ENCODE results near the gene METTL25B.

The METTL25B gene

GRCh38 chr1:156746728-156747631 lies 18.7 kb downstream of the METTL25B start:
- no peak for TF ChIP-seq CTCF (IDR thresholded peaks at IDR 0.05)
- no peak for TF ChIP-seq ZFX (IDR thresholded peaks at IDR 0.05; ENCODE audit: borderline replicate concordance)
- peak overlapping the region; percentile 97 for H3K27ac ChIP-seq

- no peak for TF ChIP-seq CTCF (IDR thresholded peaks at IDR 0.05)
- H3K27ac ChIP-seq = peak overlapping the region; percentile 97
Observed at GRCh38 chr1:156747742-156748669, 19.7 kb downstream of the METTL25B start.

- no peak for TF ChIP-seq CTCF (IDR thresholded peaks at IDR 0.05)
- peak overlapping the region; percentile 97 for H3K27ac ChIP-seq
Observed at GRCh38 chr1:156748670-156749418, 20.6 kb downstream of the METTL25B start.

GRCh38 chr1:156749419-156750118 lies 21.3 kb downstream of the METTL25B start:
- peak overlapping the region; percentile 97 for H3K27ac ChIP-seq
- TF ChIP-seq ZFX (IDR thresholded peaks at IDR 0.05; ENCODE audit: borderline replicate concordance) (no peak), CTCF (IDR thresholded peaks at IDR 0.05) (no peak)

GRCh38 chr1:156750191-156750672 lies 22.0 kb downstream of the METTL25B start:
- H3K27ac ChIP-seq = peak overlapping the region; percentile 97
- TF ChIP-seq ZFX (IDR thresholded peaks at IDR 0.05; ENCODE audit: borderline replicate concordance) (no peak), CTCF (IDR thresholded peaks at IDR 0.05) (no peak)

- TF ChIP-seq CTCF (IDR thresholded peaks at IDR 0.05) (no peak), ZFX (IDR thresholded peaks at IDR 0.05; ENCODE audit: borderline replicate concordance) (no peak)
- H3K27ac ChIP-seq = peak overlapping the region; percentile 97
Observed at GRCh38 chr1:156750711-156751450, 22.6 kb downstream of the METTL25B start.

Measured in 22Rv1 (cell line).